NOMO-1 (cell line): ENCODE results near the gene TMOD4.
A peak's percentile ranks its signal among the peaks of the same experiment; 100 is the strongest.

Experiments
- DNase-seq, 2 experiments: peaks; one replicate each; lab custom pipeline; 2025; ENCODE audit not compliant: unreplicated experiment in 2 of 2; lab: John Stamatoyannopoulos, UW

Gene TMOD4

GRCh38 chr1:151143986-151144385 lies 31.8 kb downstream of the TMOD4 start:
- DNase-seq: no peak

- DNase-seq: no peak
Observed at GRCh38 chr1:151143057-151143435, 32.7 kb downstream of the TMOD4 start.

DNA sequence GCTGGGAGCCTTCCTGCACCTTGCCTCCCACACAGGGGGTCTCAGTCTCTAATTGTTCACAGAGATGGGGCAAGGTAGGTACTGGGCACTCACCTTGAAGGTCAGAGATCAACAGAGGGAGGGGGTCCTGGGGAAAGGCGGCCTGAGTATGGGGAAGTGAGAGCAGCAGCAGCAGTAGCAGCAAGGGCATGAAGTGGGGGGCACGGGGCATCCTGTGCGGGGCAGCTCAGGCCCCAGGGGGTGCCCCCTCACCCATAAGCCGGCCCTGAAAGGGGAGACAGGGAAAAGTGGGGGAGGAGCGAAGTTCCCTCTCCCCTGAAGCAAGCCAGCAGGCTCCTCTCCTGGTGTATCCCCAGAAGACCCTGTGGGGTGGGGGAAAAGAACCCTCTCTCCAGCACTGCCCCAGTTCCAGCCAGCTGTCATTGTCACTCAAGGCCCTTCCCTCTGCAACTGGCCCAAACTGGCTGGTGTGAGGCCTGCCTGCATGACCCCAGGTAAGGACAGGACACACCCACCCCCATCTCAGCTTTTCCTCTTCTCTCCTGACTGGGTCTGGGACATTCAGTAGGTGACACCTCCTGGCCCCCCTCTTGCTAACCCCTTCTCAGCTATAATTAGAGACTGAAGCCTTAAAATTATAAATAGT lies 33.2 kb downstream of the TMOD4 start:
- no peak for DNase-seq

GRCh38 chr1:151137789-151138188 lies 38.0 kb downstream of the TMOD4 start:
- DNase-seq: no peak

- no peak for DNase-seq
Observed at GRCh38 chr1:151135433-151136385, 40.1 kb downstream of the TMOD4 start.

GRCh38 chr1:151134991-151135390 lies 40.8 kb downstream of the TMOD4 start:
- no peak for DNase-seq

- DNase-seq: no peak
Observed at GRCh38 chr1:151134396-151134795, 41.4 kb downstream of the TMOD4 start.

GRCh38 chr1:151133018-151133806 lies 42.6 kb downstream of the TMOD4 start:
- DNase-seq: no peak

DNA sequence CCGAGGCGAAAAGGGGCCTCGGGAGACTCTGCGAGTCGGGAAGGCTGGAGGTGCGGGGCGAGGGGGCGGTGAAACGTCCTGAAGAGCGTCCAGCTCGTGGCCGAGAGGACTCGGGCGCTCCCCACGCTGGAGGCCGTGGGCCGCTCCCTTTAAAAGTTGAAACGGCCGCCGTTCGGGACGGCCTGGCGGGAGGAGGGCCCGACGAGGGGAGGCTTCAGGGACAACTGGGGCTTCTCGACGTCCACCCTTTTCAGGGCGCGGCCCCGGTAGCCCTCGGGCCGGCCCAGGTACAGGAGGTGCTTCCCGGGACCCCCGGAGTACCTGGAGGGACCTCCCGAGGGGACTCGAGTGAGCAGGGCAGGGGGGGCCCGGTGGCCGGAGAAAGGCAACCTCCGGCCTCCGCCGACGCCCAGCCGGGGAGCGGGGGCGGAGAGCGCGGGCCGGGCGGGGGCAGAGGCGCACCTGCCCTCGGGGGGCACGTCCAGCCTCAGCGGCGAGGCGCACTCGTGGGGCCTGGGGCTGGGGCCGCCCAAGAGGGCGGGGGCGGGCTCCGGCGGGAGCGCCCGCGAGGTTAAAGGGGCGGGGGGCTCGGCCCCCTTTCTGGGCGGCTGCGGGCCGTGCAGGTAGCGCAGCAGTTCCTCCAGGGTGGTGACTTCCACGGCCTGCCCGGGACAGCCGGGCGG lies 43.3 kb downstream of the TMOD4 start:
- DNase-seq: no peak

DNA sequence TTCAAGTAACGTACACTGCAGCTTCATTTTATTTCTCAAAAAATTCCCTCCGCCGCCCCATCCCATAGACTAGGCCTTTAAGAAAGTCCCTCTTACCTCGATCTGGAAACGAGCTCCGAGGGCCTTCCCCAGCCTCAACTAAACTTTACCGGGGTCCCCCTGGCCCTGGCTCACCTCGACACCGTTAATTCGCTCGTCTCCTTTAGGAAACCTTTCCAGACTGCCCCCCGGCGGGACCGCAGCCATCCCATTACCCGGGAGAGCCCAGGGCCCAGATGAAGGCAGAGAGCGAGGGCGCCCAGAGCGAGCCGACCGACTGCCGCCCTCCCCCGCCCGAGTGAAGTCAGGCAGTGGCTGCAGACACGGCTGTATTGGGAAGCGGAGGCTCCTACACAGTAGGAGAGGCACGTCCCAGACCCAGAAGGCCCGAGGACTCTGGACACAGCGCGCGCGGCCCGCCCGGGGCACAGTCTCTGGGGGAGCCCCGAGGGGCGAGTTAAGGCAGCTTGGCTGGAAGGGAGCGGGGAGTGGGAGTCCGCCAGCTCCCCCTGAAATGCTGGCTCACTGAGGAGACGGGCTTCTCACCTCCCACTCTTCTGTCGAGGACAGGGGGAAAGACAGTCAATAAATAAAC lies 44.0 kb downstream of the TMOD4 start:
- DNase-seq: no peak

GRCh38 chr1:151130987-151131586 lies 44.7 kb downstream of the TMOD4 start:
- DNase-seq: peak in 1 of 2 experiments; percentile 14

- no peak for DNase-seq
Observed at GRCh38 chr1:151128800-151129199, 47.0 kb downstream of the TMOD4 start.

DNA sequence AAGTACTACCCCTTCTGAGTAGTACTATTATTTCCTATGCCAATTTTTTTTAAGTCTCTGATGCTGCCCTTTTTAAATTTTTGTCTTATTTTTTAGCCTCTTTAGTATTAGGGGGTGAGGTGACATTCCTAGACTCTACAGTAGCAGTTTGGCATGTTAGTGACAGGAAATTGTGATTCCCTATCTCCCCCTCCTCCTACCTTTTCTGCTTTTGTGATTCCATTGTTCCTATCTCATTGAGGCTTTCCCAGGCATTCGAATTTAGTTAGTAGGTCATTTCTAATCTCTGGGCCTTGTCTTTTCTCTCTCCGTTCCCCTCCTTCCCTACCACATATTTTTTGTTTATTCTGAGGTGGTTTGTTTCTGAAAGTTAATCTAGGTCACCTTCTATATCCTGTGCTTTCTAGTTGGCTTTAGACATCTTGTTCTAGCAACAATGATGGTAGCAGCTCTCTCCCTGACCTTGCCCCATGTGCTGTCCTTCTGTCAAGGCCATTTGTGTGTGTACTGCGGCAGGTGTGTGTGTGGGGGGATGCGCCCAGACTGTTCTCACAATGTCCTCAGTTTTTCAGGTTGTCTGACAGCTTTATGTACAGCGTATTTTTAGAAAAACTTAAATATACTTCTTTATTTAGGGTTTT lies 50.9 kb downstream of the TMOD4 start:
- DNase-seq: no peak
